ENCODE data around the gene AVPR1B.

GRCh38 chr1:206079135-206079534, 38.1 kb downstream of the AVPR1B start:
- TF ChIP-seq CTCF (optimal IDR thresholded peaks at IDR 0.05 in 1 of 3, IDR thresholded peaks at IDR 0.05 in 1 of 3, conservative IDR thresholded peaks at IDR 0.05 in 1 of 3; ENCODE audit: extremely low read depth in 1 of 3, insufficient read depth in 2 of 3, low read length in 3 of 3) (no peak), EZH2 (IDR thresholded peaks at IDR 0.05; ENCODE audit: low read length) (no peak)
